Keratinocyte (primary cell): Measurements from ENCODE around the gene TRPM2. TPM values are rescaled to one million over a fixed set of nuclear protein-coding genes. Genes with fewer than 3 reads are reported as not detected.

Source experiments
- DNase-seq: peaks from one replicate; pipeline ENCODE4 v3.0.0-alpha.2; 2011; ENCODE audit warnings: low read depth, missing footprints, low spot score
- FAIRE-seq: peaks from 2 replicates; lab custom pipeline; 2011; peaks lifted over from hg19 to GRCh38; lab: Jason Lieb, UNC
- H2AFZ ChIP-seq: 2 replicates; pipeline ENCODE4 v1.6.0; 2012; ENCODE audit warnings: low read length, control low read depth, inconsistent platforms; ENCODE audit not compliant: control insufficient read depth
- H3K27ac ChIP-seq: 2 replicates; pipeline ENCODE4 v1.5.1; 2011; ENCODE audit warnings: low read length; ENCODE audit not compliant: control insufficient read depth, insufficient read depth
- H3K27me3 ChIP-seq: 3 replicates; pipeline ENCODE4 v1.6.0; 2011; ENCODE audit warnings: low read length; ENCODE audit not compliant: control insufficient read depth, insufficient read depth; ENCODE audit errors: extremely low read depth
- H3K36me3 ChIP-seq, 2 experiments: 2 replicates in 1 of 2; 3 replicates in 1 of 2; pipeline ENCODE4 v1.5.1; 2011; ENCODE audit warnings: low read length in 2 of 2, mild to moderate bottlenecking in 1 of 2; ENCODE audit not compliant: control insufficient read depth in 2 of 2, insufficient read depth in 2 of 2; ENCODE audit errors: extremely low read depth in 1 of 2
- H3K4me1 ChIP-seq: 3 replicates; pipeline ENCODE4 v1.5.1; 2011; ENCODE audit warnings: low read length; ENCODE audit not compliant: control insufficient read depth, insufficient read depth; ENCODE audit errors: extremely low read depth
- H3K4me2 ChIP-seq: 3 replicates; pipeline ENCODE4 v1.6.0; 2011; ENCODE audit warnings: low read depth, low read length; ENCODE audit not compliant: control insufficient read depth, insufficient read depth; ENCODE audit errors: extremely low read depth
- H3K4me3 ChIP-seq, 3 experiments: fragments of 200-600 bp in 1 of 3; sonication (generic) in 1 of 3; 2 replicates in 2 of 3; 3 replicates in 1 of 3; pipeline ENCODE4 v1.5.1; 2011 to 2016; ENCODE audit warnings: low read length in 3 of 3, mild to moderate bottlenecking in 3 of 3, control low read depth in 2 of 3, inconsistent platforms in 1 of 3, low read depth in 1 of 3, mixed read lengths in 1 of 3, mixed run types in 1 of 3, moderate library complexity in 1 of 3; ENCODE audit not compliant: control insufficient read depth in 2 of 3, insufficient read depth in 2 of 3; ENCODE audit errors: extremely low read depth in 1 of 3
- H3K79me2 ChIP-seq: 2 replicates; pipeline ENCODE4 v1.6.0; 2012; ENCODE audit warnings: low read length; ENCODE audit not compliant: control insufficient read depth, insufficient read depth
- H3K9ac ChIP-seq: 3 replicates; pipeline ENCODE4 v1.6.0; 2011; ENCODE audit warnings: low read length; ENCODE audit not compliant: control insufficient read depth, insufficient read depth; ENCODE audit errors: extremely low read depth
- H3K9me1 ChIP-seq: 3 replicates; pipeline ENCODE4 v1.6.0; 2011; ENCODE audit warnings: low read length; ENCODE audit not compliant: control insufficient read depth, insufficient read depth; ENCODE audit errors: extremely low read depth
- H3K9me3 ChIP-seq: 2 replicates; pipeline ENCODE4 v1.5.1; 2012; ENCODE audit warnings: low read depth, low read length; ENCODE audit not compliant: control insufficient read depth
- H4K20me1 ChIP-seq: 3 replicates; pipeline ENCODE4 v1.6.0; 2011; ENCODE audit warnings: low read length; ENCODE audit not compliant: control insufficient read depth, insufficient read depth; ENCODE audit errors: extremely low read depth
- EZH2 ChIP-seq: IDR thresholded peaks from one replicate; pipeline ENCODE4 v1.6.1; 2012; ENCODE audit warnings: inconsistent platforms, mild to moderate bottlenecking, low read length, moderate library complexity
- dilution Hi-C: fragments of 300-500 bp; cut with MboI; formaldehyde crosslinking; loops from one replicate; pipeline ENCODE4 v1.7.0; 2020; ENCODE audit warnings: low sequenced_read_pairs; ENCODE audit not compliant: extremely low pct_ligation_motif_present
- polyA plus RNA-seq, 5 experiments: library from polyadenylated mRNA; depleted of rRNA in 3 of 5; stranded (reverse) in 3 of 5; stranded (forward) in 1 of 5; unstranded in 1 of 5; fragments of >200 nt; gene quantifications; 1 replicate in 1 of 5; 2 replicates in 3 of 5; 3 replicates in 1 of 5; pipeline versions ENCODE4 v1.2.1 to v1.2.3, GENCODE V29; 2011 to 2012; ENCODE audit warnings: missing spikeins in 2 of 5, low read depth in 1 of 5, low replicate concordance in 1 of 5
- TF ChIP-seq, protein P1 (sequence below), 3 experiments: IDR thresholded peaks in 1 of 3; conservative IDR thresholded peaks in 1 of 3; optimal IDR thresholded peaks in 1 of 3; 2 replicates in 2 of 3; 3 replicates in 1 of 3; pipeline versions ENCODE3 to v1.5.1; 2011; ENCODE audit warnings: low read length in 3 of 3, mild to moderate bottlenecking in 3 of 3, moderate library complexity in 2 of 3, control low read depth in 1 of 3, inconsistent platforms in 1 of 3; ENCODE audit not compliant: insufficient read depth in 2 of 3; ENCODE audit errors: extremely low read depth in 1 of 3

The TRPM2 gene
- polyA plus RNA-seq, 1 donor (not counting 4 experiments of a cell fraction or from before 2014, with no cell fraction given) = 0.31 TPM

DNA sequence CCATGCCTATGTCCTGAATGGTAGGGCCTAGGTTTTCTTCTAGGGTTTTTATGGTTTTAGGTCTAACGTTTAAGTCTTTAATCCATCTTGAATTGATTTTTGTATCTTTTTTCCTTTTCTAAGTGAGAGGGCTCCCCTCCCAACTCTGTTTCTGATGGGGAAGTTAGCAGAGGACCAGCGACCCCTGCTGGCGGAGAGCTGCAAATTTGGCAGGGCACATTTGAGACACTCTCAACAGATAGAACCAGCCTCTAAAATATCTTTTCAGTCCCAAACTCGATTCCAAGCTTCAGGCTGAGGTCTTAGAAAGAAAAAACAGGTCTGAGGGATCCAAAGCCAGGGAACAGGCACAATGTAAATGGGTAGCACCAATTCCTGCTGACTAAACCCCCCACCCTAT lies 134.4 kb downstream of the TRPM2 start:
- Histone ChIP-seq H3K79me2 (no peaks in the 10 kb centered on the region), H3K27ac (no peak overlapping the region), H4K20me1 (no peaks in the 10 kb centered on the region), H3K9me3 (peaks cover 6% of the 10 kb centered on the region), H3K4me3 (no peak overlapping the region), H3K9me1 (no peaks in the 10 kb centered on the region), H2AFZ (no peak overlapping the region), H3K9ac (no peak overlapping the region), H3K36me3 (no peaks in the 10 kb centered on the region), H3K4me2 (no peak overlapping the region), H3K27me3 (no peaks in the 10 kb centered on the region), H3K4me1 (no peaks in the 10 kb centered on the region)
- TF ChIP-seq EZH2 = no peak
- TF ChIP-seq, protein P1, sequence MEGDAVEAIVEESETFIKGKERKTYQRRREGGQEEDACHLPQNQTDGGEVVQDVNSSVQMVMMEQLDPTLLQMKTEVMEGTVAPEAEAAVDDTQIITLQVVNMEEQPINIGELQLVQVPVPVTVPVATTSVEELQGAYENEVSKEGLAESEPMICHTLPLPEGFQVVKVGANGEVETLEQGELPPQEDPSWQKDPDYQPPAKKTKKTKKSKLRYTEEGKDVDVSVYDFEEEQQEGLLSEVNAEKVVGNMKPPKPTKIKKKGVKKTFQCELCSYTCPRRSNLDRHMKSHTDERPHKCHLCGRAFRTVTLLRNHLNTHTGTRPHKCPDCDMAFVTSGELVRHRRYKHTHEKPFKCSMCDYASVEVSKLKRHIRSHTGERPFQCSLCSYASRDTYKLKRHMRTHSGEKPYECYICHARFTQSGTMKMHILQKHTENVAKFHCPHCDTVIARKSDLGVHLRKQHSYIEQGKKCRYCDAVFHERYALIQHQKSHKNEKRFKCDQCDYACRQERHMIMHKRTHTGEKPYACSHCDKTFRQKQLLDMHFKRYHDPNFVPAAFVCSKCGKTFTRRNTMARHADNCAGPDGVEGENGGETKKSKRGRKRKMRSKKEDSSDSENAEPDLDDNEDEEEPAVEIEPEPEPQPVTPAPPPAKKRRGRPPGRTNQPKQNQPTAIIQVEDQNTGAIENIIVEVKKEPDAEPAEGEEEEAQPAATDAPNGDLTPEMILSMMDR (optimal IDR thresholded peaks at IDR 0.05 in 1 of 3, IDR thresholded peaks at IDR 0.05 in 1 of 3, conservative IDR thresholded peaks at IDR 0.05 in 1 of 3; ENCODE audit: extremely low read depth in 1 of 3, insufficient read depth in 2 of 3, low read length in 3 of 3) = peak; percentile 40 to 63 (median 47)
- dilution Hi-C loops = loop anchor here (25.0 kb wide), 1 partner anchor 249 kb away; no protein-coding TSS in a partner anchor
- FAIRE-seq = no peak
- no peak for DNase-seq

DNA sequence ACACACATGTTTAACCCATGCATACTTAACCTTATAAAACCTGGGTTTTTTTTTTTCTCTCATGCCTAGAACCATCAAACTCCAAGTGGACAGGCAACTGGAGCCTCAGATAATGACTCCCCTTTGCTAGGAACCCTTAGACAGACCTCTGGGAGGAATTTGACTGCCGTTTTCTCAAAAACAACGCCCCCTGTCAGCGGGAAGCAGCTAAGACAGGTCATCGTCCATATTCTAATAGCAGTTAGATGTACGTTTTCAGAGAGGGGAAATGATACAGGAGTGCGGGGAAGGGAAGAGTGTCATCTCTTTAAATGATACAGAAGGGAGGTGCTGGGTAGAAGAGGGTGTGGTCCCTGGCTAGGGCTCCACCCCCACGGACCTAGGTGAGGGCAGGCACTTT lies 136.5 kb downstream of the TRPM2 start:
- TF ChIP-seq EZH2 = no peak
- TF ChIP-seq, protein P1 (optimal IDR thresholded peaks at IDR 0.05 in 1 of 3, IDR thresholded peaks at IDR 0.05 in 1 of 3, conservative IDR thresholded peaks at IDR 0.05 in 1 of 3; ENCODE audit: extremely low read depth in 1 of 3, insufficient read depth in 2 of 3, low read length in 3 of 3) = no peak
- no peaks in the 10 kb centered on the region for H4K20me1 ChIP-seq
- H3K36me3 ChIP-seq = no peaks in the 10 kb centered on the region
- peaks cover 16% of the 10 kb centered on the region for H3K9me3 ChIP-seq
- no peak overlapping the region for H3K4me3 ChIP-seq
- H3K27me3 ChIP-seq = no peaks in the 10 kb centered on the region
- no peaks in the 10 kb centered on the region for H3K4me1 ChIP-seq
- H3K4me2 ChIP-seq = no peak overlapping the region
- no peak overlapping the region for H2AFZ ChIP-seq
- no peak overlapping the region for H3K27ac ChIP-seq
- H3K9me1 ChIP-seq = no peaks in the 10 kb centered on the region
- no peak overlapping the region for H3K9ac ChIP-seq
- no peak for FAIRE-seq
- dilution Hi-C loops = loop anchor here (25.0 kb wide), 1 partner anchor 247 kb away; no protein-coding TSS in a partner anchor
- H3K79me2 ChIP-seq = no peaks in the 10 kb centered on the region
- DNase-seq = no peak
